CD8-positive, alpha-beta memory T cell (primary cell): Measurements from ENCODE around the gene CLMN. TPM values are rescaled to one million over a fixed set of nuclear protein-coding genes. Genes with fewer than 3 reads are reported as not detected.

Source experiments
- CTCF ChIA-PET: fragments of 350-600 bp; sonication (Branson Sonifier 250); formaldehyde crosslinking; loops from one replicate; lab custom pipeline; 2021; ENCODE audit warnings: antibody characterized with exemption; lab: Charles Lee
- POLR2A ChIA-PET: fragments of 350-600 bp; sonication (Branson Sonifier 250); formaldehyde crosslinking; loops from one replicate; lab custom pipeline; 2021; ENCODE audit warnings: antibody characterized with exemption; lab: Charles Lee
- DNase-seq, 5 donors: peaks; one replicate each; pipeline versions ENCODE4 v3.0.0 to v3.0.0-alpha.2; 2020 to 2022; ENCODE audit warnings: mixed read lengths in 1 of 5
- H3K27ac ChIP-seq: one replicate; pipeline ENCODE4 v1.7.0; 2013; ENCODE audit warnings: low read depth, mild to moderate bottlenecking, low read length, moderate library complexity
- H3K27me3 ChIP-seq: 2 replicates; pipeline ENCODE4 v1.7.0; 2013; ENCODE audit warnings: low read length, mild to moderate bottlenecking; ENCODE audit not compliant: insufficient read depth, poor library complexity, severe bottlenecking
- H3K36me3 ChIP-seq: 2 replicates; pipeline ENCODE4 v1.7.0; 2013; ENCODE audit warnings: mild to moderate bottlenecking, low read length, moderate library complexity; ENCODE audit not compliant: insufficient read depth
- H3K4me1 ChIP-seq: 2 replicates; pipeline ENCODE4 v1.7.0; 2013; ENCODE audit warnings: mild to moderate bottlenecking, low read length, moderate library complexity; ENCODE audit not compliant: insufficient read depth
- H3K4me3 ChIP-seq: 2 replicates; pipeline ENCODE4 v1.7.0; 2013; ENCODE audit warnings: mild to moderate bottlenecking, low read length
- H3K9me3 ChIP-seq: 2 replicates; pipeline ENCODE4 v1.7.0; 2013; ENCODE audit warnings: mild to moderate bottlenecking, low read length
- H3K27ac Mint-ChIP-seq, 8 donors: one replicate each; pipeline ENCODE4 v1.8.0; 2020 to 2021; ENCODE audit warnings: mixed read lengths in 8 of 8, mild to moderate bottlenecking in 6 of 8, inconsistent platforms in 3 of 8, moderate library complexity in 3 of 8
- H3K27me3 Mint-ChIP-seq, 2 donors: one replicate each; pipeline ENCODE4 v1.8.0; 2020 to 2021; ENCODE audit warnings: mixed read lengths in 2 of 2, mild to moderate bottlenecking in 1 of 2, moderate library complexity in 1 of 2
- H3K36me3 Mint-ChIP-seq, 3 donors: one replicate each; pipeline ENCODE4 v1.8.0; 2020 to 2021; ENCODE audit warnings: mixed read lengths in 3 of 3, inconsistent platforms in 1 of 3, mild to moderate bottlenecking in 1 of 3
- H3K4me1 Mint-ChIP-seq, 3 donors: one replicate each; pipeline ENCODE4 v1.8.0; 2020 to 2021; ENCODE audit warnings: mixed read lengths in 3 of 3, inconsistent platforms in 1 of 3, mild to moderate bottlenecking in 1 of 3
- H3K4me3 Mint-ChIP-seq, 7 donors: one replicate each; pipeline ENCODE4 v1.8.0; 2020 to 2021; ENCODE audit warnings: mixed read lengths in 7 of 7, mild to moderate bottlenecking in 6 of 7, moderate library complexity in 4 of 7, inconsistent platforms in 2 of 7
- H3K9me3 Mint-ChIP-seq, 5 donors: one replicate each; pipeline ENCODE4 v1.8.0; 2020 to 2022; ENCODE audit warnings: mixed read lengths in 5 of 5, mild to moderate bottlenecking in 3 of 5, moderate library complexity in 2 of 5, inconsistent platforms in 1 of 5
- polyA plus RNA-seq: library from polyadenylated mRNA; unstranded; fragments of 300-500 nt; fragmentation: Illumina TruSeq; gene quantifications from one replicate; pipeline ENCODE4 v1.2.3, GENCODE V29; 2021
- total RNA-seq, 2 experiments: library from RNA; stranded (reverse); gene quantifications; one replicate each; pipeline ENCODE4 v1.2.3, GENCODE V29; 2021

The CLMN gene
- total and polyA plus RNA-seq, 3 experiments from 2014 or later, result 0.15 to 0.72 (median 0.29) TPM

DNA sequence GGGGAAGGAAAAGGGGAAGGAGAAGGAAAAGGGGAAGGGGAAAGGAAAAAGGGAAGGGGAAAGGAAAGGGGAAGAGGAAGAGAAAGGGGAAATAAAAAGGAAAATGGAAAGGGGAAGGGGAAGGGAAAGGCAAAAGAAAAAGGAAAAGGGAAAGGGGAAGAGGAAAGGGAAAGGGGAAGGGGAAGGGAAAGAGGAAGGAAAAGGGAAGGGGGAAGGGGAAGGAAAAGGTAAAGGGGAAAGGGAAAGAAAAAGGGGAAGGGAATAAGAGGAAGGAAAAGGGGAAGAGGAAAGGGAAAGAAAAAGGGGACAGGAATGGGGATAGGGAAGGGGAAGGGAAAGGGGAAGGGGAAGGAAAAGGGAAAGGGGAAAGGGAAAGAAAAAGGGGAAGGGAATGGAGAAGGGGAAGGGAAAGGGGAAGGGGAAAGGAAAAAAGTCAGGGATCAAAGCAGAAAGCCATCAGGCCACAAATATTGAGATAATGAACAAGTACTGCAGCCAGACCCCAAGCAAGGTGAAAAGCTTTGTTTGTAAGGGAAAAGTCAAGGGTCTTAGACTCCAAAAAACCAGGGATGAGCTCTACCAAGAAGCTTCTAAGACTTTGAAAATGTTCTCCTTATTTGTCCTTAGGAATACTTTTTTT, 182.4 kb downstream of the CLMN start:
- H3K27ac ChIP-seq, result no peak overlapping the region
- ChIA-PET CTCF (no interaction called here), POLR2A (interaction anchor here (0.7 kb wide), 1 partner anchor 19 kb away, joined by 3 read pairs; no protein-coding TSS in a partner anchor)
- H3K27ac Mint-ChIP-seq, result peak overlapping the region in 2 of 8 donors; percentile 51 to 79
- no peak overlapping the region for H3K4me3 Mint-ChIP-seq
- H3K36me3 ChIP-seq, result peaks cover 11% of the 10 kb centered on the region
- peaks cover 63 to 84% (median 82%) of the 10 kb centered on the region in 3 donors for H3K4me1 Mint-ChIP-seq
- H3K4me1 ChIP-seq, result peaks cover 10% of the 10 kb centered on the region
- H3K4me3 ChIP-seq, result no peak overlapping the region
- DNase-seq, result no peak
- H3K27me3 Mint-ChIP-seq, result peaks cover 0 to 2% of the 10 kb centered on the region in 2 donors
- no peaks in the 10 kb centered on the region for H3K27me3 ChIP-seq
- H3K36me3 Mint-ChIP-seq, result peaks cover 0 to 26% (median 16%) of the 10 kb centered on the region in 3 donors
- no peaks in the 10 kb centered on the region for H3K9me3 Mint-ChIP-seq
- H3K9me3 ChIP-seq, result no peaks in the 10 kb centered on the region

DNA sequence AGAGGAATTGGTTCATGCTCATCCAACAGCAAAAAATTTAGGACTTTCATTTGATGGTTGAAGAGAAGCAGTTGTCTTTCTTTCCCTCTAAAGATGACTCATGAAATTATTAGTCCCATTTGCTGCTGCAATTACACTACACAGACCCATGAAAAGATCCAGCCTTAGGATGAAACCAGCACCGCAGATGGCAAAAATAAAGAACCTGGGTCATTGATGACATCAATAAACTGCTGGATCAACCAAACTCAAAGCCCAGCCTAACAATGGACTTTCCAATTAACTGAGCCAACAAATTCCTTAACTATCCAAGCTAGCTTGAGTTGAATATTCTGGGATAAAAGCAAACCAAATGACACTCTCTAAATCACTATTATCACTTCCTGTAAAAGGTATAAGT, 183.1 kb downstream of the CLMN start:
- Mint-ChIP-seq H3K36me3 (peaks cover 0 to 31% (median 17%) of the 10 kb centered on the region in 3 donors), H3K9me3 (no peaks in the 10 kb centered on the region), H3K27ac (peak overlapping the region in 3 of 8 donors; percentile 5 to 51 (median 14))

DNA sequence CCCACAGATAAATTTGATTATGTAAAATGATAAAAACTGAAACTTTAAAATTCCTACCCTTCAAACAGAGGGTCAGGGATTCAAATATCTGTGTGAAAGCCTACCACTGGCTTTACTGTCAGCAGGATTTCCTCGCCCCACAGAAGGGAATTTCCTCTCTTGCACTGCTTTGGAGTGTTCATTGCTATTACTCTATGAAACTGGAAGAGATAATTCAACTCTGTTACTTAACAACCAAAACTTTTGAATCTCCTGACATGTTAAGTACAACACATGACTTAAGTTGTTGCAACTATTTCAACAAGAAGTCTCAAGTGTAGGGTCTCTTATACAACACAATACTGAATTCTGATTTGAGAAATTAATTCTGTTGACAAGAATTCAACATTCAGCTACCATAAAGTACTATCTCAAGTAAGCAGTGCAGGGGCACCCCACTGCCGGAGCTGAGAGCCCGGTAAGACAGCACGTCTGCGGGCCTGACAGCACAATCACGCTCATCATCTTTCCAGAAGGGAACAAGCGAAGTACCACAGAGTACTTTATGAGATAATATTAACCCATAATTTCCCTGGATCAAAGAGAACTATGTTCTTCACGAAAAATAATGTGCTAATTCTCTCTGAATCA, 185.3 kb downstream of the CLMN start:
- Histone ChIP-seq H3K27ac (no peak overlapping the region), H3K27me3 (no peaks in the 10 kb centered on the region), H3K4me3 (no peak overlapping the region), H3K36me3 (peaks cover 18% of the 10 kb centered on the region), H3K4me1 (peaks cover 5% of the 10 kb centered on the region), H3K9me3 (no peaks in the 10 kb centered on the region)
- H3K27me3 Mint-ChIP-seq, result peaks cover 0 to 2% of the 10 kb centered on the region in 2 donors
- no peaks in the 10 kb centered on the region for H3K9me3 Mint-ChIP-seq
- H3K36me3 Mint-ChIP-seq, result peaks cover 3 to 50% (median 15%) of the 10 kb centered on the region in 3 donors
- no peak for DNase-seq
- peaks cover 40 to 67% (median 59%) of the 10 kb centered on the region in 3 donors for H3K4me1 Mint-ChIP-seq
- POLR2A ChIA-PET, result no interaction called here
- CTCF ChIA-PET, result no interaction called here
- peak overlapping the region in 2 of 8 donors; percentile 17 to 72 for H3K27ac Mint-ChIP-seq
- no peak overlapping the region for H3K4me3 Mint-ChIP-seq

More for the DNA sequence above, 183.1 kb downstream of the CLMN start:
- H3K9me3 ChIP-seq, result no peaks in the 10 kb centered on the region
- no peak overlapping the region for H3K27ac ChIP-seq
- H3K4me3 Mint-ChIP-seq, result no peak overlapping the region
- peaks cover 12% of the 10 kb centered on the region for H3K36me3 ChIP-seq
- ChIA-PET CTCF (no interaction called here), POLR2A (no interaction called here)
- H3K27me3 ChIP-seq, result no peaks in the 10 kb centered on the region
- H3K4me3 ChIP-seq, result no peak overlapping the region
- no peak for DNase-seq
- H3K4me1 Mint-ChIP-seq, result peaks cover 57 to 83% (median 76%) of the 10 kb centered on the region in 3 donors
- peaks cover 10% of the 10 kb centered on the region for H3K4me1 ChIP-seq
- H3K27me3 Mint-ChIP-seq, result peaks cover 0 to 2% of the 10 kb centered on the region in 2 donors

DNA sequence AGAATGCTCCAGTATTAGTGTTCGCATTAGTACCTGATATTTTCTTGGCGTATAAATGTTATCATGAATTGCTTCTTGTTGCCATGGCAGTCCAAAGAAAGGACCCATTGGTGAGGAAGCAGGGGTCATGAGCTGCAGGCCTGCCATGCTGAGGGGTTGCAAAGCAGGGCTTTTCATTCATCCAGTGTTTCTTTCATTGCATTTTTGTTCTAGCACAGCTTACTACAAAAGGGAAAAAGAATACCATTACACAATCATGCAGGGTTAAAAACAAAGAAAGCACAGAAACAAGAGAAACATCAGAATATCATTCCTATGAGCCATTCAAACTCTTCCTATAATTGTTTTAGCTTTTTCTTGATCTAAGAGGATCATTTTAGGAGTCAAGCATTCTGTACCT, 186.4 kb downstream of the CLMN start:
- ChIA-PET POLR2A (no interaction called here), CTCF (no interaction called here)
- Mint-ChIP-seq H3K9me3 (no peaks in the 10 kb centered on the region), H3K36me3 (peaks cover 3 to 62% (median 18%) of the 10 kb centered on the region in 3 donors), H3K4me3 (no peak overlapping the region), H3K27ac (no peak overlapping the region), H3K27me3 (peaks cover 0 to 2% of the 10 kb centered on the region in 2 donors), H3K4me1 (peaks cover 34 to 67% (median 58%) of the 10 kb centered on the region in 3 donors)
- no peaks in the 10 kb centered on the region for H3K9me3 ChIP-seq
- peaks cover 21% of the 10 kb centered on the region for H3K36me3 ChIP-seq
- H3K27ac ChIP-seq, result no peak overlapping the region
- H3K4me3 ChIP-seq, result no peak overlapping the region
- H3K27me3 ChIP-seq, result no peaks in the 10 kb centered on the region
- no peak for DNase-seq
- no peaks in the 10 kb centered on the region for H3K4me1 ChIP-seq

DNA sequence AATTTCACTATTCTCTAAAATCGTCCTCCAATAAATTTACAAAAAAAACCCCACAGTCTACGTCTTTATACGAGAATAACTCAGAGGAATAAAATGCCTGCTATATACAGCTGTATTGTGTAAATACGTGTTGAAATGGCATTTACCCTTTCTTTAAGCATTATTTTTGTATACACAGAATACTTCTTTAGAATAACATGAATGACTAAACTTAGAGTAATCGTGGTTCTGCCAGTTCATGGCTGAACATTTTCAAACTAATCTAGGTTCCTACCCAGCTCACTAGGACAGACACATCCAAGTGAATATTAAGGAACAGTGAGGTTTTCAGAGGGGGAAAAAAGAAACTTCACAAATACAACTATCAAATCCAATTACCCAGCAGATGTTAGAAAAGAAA, 186.9 kb downstream of the CLMN start:
- H3K27ac Mint-ChIP-seq, result no peak overlapping the region
- H3K27me3 Mint-ChIP-seq, result peaks cover 0 to 2% of the 10 kb centered on the region in 2 donors
- no peaks in the 10 kb centered on the region for H3K9me3 ChIP-seq
- no peaks in the 10 kb centered on the region for H3K9me3 Mint-ChIP-seq
- ChIA-PET CTCF (no interaction called here), POLR2A (no interaction called here)
- H3K27ac ChIP-seq, result no peak overlapping the region
- no peak for DNase-seq
- H3K4me3 ChIP-seq, result no peak overlapping the region
- H3K36me3 ChIP-seq, result peaks cover 21% of the 10 kb centered on the region
- H3K4me3 Mint-ChIP-seq, result no peak overlapping the region
- peaks cover 3 to 64% (median 18%) of the 10 kb centered on the region in 3 donors for H3K36me3 Mint-ChIP-seq
- no peaks in the 10 kb centered on the region for H3K27me3 ChIP-seq
- H3K4me1 Mint-ChIP-seq, result peaks cover 31 to 67% (median 57%) of the 10 kb centered on the region in 3 donors
- H3K4me1 ChIP-seq, result no peaks in the 10 kb centered on the region

Other genes with a start within 250 kb of the CLMN start
- gene DICER1, start 162.4 kb downstream of the CLMN start, total RNA-seq, result 10 to 100 TPM; 57.9 to 62.0 TPM
- 15.0 TPM for gene DICER1, start 162.4 kb downstream of the CLMN start, polyA plus RNA-seq
- gene SYNE3, start 196.7 kb upstream of the CLMN start, total RNA-seq, result 10 to 100 TPM; 37.6 to 39.7 TPM
- gene SYNE3, start 196.7 kb upstream of the CLMN start, polyA plus RNA-seq, result 4.3 TPM
- gene GLRX5, start 215.1 kb upstream of the CLMN start, total RNA-seq, result 10 to 100 TPM; 52.9 to 54.6 TPM
- gene GLRX5, start 215.1 kb upstream of the CLMN start, polyA plus RNA-seq, result 72.9 TPM